HG03565 (cell line): Measurements from ENCODE around the gene NEDD4L.

Source experiments
- ATAC-seq: cut with Tn5 transposase; IDR thresholded peaks from one replicate; pipeline ENCODE4 v1.9.1; 2021; ENCODE audit warnings: mild to moderate bottlenecking, moderate library complexity; ENCODE audit not compliant: unreplicated experiment

Gene NEDD4L

DNA sequence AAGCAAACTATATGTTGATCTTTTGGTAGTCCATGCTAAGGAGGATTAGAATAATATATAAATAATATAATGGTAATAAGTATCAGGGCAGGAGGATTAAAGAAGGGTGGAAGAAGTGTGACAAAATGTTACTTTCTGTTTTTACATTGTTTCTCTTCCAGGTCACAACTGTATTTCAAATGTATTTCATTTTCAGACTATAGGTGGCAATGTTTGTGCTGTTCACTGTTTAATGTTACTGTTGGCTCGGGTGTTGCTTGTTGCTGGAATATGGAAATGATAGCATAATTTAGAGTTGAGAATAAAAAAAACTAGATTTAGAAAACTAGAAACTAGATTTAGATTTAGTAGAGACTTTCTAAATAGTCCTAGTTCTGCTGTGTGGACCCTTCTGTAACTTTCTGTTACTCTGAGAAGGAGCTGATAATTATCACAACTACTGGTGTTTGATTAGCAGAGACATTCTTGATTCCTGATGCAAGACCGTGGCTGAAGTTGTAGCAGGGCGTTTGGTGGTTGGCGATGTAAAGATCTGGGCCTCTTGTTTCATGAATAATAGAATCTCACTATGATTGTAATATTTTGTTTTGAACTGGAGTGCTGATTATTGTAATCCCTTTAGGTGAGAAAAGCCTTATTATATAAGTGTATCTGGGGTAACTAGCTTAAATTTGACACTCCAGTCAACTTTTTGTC lies 7.9 kb downstream of the NEDD4L start:
- no peak for ATAC-seq

DNA sequence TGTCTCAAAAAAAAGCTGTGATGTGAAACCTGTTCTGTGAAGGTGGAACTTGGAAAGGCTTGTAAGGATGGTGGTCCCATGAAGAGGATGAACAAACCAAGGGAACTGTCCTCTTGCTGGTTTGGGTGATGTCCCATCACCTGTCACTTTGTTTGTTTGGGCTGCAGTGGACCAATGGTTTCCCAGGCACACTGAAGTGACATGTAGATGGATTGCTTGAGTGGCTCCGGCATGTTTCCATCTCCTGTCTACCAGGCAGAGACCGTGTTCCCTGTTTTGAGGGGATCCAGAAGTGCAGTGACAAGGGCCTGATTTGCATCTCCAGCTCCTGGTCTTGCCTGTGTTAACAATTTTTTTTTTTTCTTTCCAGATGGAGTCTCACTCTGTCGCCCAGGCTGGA lies 8.9 kb downstream of the NEDD4L start:
- no peak for ATAC-seq

DNA sequence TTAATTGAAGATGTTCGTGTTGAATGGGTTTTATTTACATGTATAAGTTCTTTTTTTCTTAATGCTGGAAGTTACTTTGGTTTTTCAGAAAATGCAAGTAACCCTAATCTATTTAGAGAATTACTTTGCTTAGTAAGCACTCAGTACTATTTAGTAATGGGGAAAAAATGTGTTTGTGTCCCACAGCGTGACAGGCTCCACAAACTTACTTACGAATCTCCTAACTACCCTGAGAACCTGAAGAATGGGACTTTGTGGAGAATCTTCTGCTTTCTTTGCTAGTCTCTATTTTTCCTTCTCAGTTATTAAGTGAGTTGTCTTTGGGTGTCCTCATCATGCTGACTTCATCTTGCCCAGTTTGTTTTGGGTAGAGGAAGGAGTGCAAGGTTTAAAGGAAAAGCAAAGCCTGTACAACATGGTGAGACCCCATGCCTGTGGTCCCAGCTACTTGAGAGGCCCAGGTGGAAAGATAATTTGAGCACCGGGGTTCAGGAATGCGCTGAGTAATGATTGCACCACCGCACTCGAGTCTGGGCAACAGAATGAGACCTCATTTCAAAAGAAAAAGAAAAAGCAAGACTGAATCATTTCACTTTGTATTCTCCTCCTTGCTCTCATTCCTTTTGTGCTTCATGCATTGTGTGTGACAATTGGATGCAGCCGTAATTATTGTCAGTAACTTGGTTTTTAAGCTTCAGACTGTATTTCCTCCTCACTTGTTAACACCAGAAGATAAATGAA lies 10.2 kb downstream of the NEDD4L start:
- ATAC-seq, result no peak

DNA sequence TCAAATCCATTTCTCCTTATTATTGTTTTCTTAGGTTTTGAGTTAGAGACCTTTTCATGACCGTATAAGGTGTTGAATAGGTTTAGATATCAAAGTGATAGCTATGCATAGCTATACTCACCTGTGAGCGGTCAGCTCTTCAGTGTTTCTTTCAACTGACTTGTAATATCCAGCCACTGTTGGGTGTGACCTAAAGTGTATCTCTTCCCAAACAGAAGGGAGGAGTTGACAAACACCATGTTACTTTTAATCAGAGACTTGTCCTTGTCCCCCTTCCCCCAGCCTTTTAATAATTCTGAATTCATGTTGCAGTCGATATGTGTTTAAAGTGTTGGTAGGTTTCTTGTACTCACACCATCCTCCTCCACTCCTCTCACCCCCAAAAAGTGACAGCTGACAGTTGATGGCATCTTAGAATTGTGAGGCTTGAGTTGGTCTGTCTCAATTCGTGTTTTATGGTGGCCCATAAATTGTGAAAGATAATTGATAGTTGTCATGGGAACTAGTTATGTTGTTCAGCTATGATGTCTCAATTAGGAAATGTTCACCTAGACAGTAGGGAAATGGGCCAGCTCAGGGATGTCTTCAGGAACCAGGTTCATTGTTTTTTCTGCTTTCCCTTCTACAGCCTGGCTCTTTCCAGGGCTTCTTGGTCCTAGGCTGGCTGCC lies 12.0 kb downstream of the NEDD4L start:
- no peak for ATAC-seq

DNA sequence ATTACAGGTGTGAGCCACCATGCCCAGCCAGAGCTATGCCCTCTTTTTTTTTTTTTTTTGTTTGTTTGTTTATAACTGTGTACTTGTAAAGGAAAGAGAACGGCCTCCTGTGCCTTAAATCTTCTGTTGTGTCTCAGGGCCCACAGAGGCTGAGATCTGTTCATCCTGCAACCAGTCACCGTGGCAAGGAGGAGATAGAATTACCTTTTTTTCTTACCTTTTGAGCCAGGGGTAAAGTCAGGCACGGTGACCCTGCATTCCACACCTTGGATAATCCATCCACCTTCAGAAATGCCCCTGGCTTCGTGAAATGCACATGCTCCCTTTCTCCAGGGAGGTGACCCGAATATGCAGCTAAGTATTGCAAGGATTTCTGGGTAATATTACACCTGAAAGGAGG lies 12.8 kb downstream of the NEDD4L start:
- no peak for ATAC-seq

DNA sequence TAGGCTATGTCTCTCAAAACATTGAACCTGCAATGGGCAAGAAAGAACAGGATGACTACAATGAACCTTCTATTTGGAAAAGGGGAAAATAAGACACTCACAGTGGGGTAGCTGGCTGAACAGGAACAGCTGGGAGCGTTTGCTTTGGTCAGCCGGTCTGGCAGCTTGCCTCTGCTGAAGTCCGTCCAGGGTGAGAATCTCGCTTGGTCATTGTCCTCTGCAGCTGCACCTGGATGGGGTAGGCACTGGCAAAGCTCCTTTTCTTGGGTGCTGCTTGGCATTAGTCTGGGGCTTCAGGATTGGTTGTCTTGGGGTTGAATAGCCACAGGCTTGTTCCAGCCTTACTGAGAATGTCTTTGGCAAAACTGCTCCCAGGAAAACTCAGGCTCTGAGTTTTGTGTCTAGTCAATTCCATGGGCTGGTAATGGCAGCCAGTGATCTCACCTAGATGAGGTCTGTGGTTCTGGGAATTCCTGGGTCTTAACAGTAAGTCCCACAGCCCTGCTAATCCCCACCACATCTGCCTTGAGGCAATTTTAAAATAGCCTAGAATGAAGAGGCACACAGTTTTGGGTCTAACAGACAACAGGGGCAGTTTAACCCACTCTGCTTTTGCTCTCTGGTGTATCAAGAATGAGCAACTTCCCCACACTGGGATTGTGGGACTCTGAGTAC lies 13.4 kb downstream of the NEDD4L start:
- no peak for ATAC-seq

DNA sequence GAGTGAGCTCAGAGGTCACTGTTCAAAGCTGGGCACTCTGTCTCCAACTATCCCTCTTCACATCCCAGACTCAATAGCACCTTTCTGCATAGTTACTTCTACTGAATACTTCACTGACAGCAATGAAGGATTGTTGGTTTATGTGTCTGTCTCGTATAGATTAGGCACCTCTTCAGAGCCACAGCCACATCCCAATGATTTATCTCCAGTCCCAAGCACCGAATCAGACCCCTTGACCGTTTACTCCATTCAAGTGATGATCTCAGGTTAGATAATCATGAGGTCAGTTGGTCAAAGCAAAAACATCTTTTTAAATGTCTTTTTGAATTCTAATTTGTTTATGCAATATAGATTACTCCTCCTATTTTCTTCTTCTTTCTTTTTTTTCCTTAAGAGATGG lies 14.7 kb downstream of the NEDD4L start:
- ATAC-seq, result no peak

DNA sequence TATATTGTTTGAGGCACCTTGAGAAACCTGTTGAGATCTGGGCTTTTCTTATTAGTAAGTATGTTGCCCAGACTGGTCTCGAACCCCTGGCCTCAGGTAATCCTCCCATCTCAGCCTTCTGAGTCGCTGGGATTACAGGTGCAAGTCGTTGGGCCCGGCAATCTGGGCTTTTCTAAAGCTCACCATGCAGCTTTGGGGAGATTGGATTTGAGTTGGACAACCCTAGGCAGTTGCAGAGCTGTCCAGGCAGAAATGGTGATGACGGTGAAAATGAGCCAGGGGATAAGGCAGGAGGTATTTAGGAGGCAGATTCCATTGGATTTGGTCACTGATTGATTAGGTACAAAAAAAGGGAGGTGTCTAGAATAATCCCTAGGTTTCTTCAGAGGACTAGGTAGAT lies 16.2 kb downstream of the NEDD4L start:
- no peak for ATAC-seq

DNA sequence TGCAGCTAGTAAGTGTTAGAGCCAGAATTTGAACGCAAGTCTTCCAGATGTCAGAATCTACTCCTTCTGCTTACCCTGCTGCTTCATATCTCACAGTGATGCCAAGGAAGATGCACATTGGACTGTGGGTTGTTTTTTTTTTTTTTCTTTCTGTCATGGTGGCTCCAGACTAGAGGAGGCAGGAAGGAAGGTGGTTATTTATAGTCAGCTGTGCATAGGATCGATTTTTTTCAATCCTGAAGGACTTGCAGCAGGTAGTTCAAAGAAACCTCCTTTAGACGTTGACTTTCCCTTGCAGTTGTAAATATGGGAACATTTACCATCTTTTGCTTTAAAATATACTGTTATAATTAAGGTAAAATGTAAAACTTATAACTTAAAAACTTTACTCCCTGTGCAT lies 17.3 kb downstream of the NEDD4L start:
- no peak for ATAC-seq

DNA sequence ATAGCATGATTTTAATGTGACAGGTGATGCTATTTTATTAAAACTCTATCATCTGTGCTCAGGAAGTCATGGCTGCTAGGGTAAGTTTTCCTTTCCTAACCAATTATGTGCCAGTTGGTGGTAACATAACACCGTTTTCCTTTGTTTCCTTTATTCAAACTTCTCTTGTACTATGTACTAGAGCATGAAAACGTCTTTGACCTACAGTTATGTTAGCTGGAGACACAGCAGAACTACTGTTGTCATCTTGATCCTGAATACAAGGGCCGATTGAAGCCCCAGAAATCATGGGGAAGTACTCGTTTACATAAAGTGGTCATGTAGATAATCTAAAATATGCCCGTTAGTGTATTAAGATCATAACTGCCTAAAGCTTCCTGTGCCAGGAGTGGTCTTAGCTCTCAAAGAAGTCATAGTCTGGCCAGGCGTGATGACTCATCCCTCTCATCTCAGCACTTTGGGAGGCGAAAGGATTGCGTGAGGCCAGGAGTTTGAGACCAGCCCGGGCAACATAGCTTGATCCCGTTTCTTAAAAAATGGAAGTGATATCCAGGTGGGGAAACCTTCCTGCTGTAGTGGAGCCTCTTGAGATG lies 20.5 kb downstream of the NEDD4L start:
- ATAC-seq, result no peak

DNA sequence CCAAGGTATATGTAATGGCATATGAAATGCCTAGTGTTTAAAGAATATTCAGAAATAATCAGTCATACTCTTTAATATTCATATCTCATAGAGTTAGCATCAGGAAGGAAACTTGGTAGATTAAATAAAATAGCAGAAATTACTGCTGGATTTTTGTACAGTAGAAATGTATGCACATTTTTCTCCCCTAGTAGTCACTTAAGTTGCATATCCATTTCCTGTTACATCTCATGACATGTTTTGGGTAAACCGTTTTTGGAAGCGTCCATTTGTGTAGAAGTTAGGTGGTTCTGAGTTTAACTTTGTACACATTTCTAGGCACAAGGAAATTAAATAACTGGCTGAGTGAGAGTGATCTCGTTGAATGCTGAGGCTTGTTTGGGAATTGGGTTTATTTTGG lies 21.9 kb downstream of the NEDD4L start:
- no peak for ATAC-seq

DNA sequence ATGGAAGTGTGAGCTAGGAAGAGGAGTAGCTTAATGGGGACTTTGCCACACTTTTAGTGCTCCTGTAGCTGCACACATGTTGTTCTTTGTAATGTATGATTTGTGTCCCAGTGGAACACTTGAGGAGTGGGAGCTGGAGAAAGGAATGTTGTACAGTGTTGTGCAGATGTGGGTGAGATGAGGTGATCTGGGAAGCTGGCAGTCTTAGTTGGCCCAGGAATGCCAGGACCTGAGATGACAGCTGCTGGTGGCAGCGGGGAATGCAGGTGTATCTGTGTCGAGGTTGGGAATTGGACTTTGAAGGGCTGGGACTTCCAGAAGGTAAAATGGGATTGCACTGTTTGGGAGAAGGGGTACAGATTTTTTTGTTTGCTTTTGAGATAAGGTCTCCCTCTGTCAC lies 23.6 kb downstream of the NEDD4L start:
- ATAC-seq, result no peak

DNA sequence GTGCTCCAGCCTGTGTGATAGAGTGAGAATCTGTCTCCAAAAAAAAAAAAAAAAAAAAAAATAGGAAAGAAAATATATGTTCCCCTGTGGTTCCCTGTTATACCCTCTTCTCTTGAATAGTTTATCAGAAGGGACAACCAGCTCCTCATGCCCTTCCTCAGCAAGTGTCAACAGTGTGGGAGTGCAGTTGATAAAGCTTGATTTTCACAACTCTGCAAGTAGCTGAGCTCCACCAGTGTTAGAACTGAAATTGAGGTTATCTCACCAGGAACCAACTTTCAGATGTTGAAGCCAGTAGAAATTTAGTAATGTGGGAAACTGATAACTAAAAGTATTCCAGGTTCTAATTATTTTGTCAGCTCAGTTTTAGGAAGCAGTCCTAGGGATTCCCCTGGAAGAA lies 25.1 kb downstream of the NEDD4L start:
- ATAC-seq, result no peak

DNA sequence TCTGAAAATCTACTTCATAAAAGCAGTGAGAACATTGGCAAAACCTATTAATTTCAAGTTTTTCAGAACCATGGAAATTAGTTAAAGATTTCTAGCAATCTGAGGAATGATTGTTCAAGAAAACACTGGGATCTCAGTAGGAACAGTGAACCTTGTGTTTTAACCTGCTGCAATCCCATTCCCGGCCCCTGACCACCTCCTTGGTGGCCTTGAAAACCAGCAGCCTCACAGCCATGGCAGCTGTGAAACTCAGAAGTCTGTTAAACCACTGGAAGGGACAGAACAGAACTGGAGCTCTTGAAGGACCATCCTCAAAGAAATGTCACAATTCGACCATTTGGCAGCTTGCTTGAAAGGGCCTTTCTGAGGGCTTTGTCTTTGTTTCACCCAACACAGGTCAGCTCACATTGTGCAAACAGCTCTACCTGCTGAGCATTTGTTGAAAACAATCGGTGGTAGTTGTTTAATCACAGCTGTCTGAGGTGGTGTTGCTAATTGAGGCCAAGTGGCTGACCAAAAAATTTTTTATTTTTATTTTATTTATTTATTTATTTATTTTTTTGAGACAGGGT lies 25.8 kb downstream of the NEDD4L start:
- no peak for ATAC-seq

DNA sequence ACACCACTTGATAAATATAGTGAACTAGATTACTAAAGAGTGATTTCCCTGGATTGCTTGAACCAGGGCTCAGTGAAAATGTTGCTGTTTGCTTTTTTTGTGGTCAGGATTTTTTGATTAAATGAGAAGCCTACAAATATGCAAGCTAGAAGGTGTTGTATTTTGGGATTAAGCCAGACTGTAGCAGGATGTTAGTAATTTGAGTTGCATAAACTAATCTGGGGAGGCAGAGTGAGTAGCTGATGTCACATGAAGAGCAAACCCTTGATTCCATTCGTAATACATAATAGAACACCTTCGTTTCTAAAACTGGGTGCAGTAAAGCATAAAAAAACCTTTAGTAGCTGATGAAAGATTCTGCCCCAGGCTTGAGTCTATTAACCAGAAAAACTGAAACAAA lies 32.0 kb downstream of the NEDD4L start:
- no peak for ATAC-seq

DNA sequence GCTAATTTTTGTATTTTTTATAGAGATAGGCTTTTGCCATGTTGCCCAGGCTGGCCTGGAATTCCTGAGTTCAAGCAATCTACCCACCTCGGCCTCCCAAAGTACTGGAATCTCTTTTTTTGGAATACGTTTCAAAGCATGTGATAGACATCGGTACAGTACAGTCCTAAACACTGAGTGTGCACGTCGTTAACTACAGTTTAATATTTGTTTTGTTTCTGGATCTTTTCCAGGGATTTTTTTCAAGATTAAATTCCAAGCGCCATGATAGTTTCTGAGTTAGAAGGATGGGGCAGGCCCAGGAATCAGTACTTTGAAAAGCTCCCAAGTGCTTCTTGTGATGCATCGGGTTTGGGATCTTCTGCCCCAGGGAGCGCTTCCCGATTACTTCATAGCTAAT lies 33.3 kb downstream of the NEDD4L start:
- no peak for ATAC-seq

DNA sequence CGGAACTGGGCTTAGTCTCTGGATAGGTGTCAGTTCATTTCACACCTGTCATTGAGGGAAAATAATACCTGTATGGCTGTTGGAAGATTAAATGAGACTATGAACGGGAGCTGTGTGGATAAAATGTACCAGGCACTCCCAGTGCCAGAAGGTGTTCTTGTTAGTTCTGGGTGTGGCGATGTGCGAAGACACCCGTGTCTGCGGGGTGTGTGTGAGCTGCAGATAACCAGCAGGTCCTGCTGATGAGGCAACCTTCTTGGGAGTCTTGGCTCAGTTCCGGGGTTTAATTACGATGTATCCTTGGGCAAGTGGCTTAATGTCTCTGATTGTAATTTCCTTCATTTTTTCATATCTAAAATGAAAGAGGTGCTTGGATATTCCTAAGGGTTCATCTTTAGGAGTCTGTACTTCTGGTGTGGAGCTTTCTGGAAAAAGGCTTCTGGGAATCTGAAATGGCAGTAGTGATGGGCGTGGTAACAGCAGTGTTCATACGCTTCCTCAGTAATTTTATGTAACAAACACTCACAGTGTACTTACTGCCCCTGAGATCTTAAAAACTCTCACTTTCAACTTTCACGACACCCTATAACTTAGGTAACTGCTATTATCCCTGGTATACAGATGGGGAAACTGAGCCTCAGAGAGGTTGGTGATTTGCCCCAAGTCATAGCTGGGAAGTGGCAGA lies 35.0 kb downstream of the NEDD4L start:
- ATAC-seq, result no peak

DNA sequence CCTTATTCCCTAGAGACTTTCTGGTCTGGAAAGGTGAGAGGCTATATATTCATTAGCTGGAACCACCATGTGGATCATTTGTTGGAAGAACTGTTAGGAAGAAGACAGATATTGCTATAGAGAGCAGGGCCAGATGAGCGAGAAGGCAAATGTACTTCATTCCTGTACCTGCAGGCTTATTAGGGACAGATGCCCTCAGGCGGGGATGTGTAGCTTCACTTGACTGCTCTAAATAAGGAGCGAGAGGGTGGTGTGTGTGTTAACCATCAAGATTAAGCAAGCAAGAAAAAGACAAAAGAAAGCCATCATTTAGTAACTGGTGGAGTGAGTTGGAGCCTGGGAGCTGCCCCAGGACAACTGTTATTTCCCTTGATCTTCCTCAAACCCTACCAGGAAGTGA lies 36.4 kb downstream of the NEDD4L start:
- ATAC-seq, result no peak

DNA sequence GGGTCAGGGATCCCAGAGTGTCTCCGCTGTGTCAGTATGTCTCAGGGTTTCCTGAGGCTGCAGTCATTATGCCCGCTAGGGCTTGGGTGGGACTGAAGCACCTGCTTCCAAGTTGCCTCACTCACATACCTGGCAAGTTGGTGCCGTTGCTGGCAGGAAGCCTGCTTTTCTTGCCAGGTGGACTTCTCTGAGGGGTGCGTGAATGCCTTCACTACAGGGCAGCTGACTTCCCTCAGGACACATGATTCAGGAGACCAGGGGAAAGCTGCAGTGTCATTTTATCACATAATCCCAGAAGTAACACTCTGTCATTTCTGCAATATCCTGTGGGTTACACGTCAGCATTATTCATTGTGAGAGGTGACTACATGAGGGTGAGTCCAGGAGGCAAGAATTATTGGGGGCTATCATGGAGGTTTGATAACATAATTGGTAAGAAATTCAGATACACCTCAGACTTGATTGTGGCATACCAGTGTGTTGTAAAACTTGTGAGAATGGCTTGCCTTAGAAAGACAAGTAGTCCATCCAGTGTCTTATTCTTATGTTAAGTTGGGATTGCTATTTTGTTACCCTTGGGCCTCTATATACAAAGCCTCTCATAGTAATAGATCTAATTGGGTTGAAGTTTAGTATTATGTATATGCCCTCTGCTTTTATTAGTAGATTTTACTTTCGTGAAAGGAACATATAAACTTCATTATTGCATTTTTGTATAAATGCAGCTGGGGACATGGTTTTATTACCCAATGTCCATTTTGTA lies 44.1 kb downstream of the NEDD4L start:
- no peak for ATAC-seq

DNA sequence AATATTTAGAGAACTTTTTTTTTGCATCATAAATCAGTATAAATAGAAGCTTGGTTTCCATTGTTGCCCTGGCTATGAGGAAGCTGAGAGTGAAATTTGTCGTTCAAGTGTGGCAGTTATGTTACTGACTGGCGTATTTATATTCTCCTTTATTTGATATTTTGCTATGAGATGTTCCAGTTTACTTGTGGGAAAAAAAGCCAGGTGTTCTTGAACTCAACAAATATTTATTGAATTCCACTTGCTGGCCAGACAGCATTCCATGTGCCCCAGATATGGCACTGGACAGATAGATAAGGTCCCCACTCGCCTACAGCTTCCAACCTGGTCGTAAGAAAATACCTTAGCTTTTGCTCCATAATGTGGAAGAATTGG lies 44.7 kb downstream of the NEDD4L start:
- ATAC-seq, result no peak
